Mammary epithelial cell (primary cell): ENCODE measurements around the gene CDKN3.

Experiments
- EZH2 ChIP-seq: IDR thresholded peaks from 2 replicates; pipeline ENCODE4 v1.6.1; 2012; ENCODE audit warnings: low read length, inconsistent platforms, borderline replicate concordance
- TF ChIP-seq, protein P1 (sequence below), 2 donors: IDR thresholded peaks in 1 of 2; conservative IDR thresholded peaks in 1 of 2; 2 replicates each; pipeline ENCODE4 v1.5.1; 2011 to 2012; ENCODE audit warnings: inconsistent platforms in 2 of 2, low read length in 2 of 2, mild to moderate bottlenecking in 2 of 2, control low read depth in 1 of 2, low read depth in 1 of 2; ENCODE audit not compliant: insufficient read depth in 1 of 2; ENCODE audit errors: extremely low read depth in 1 of 2

DNA sequence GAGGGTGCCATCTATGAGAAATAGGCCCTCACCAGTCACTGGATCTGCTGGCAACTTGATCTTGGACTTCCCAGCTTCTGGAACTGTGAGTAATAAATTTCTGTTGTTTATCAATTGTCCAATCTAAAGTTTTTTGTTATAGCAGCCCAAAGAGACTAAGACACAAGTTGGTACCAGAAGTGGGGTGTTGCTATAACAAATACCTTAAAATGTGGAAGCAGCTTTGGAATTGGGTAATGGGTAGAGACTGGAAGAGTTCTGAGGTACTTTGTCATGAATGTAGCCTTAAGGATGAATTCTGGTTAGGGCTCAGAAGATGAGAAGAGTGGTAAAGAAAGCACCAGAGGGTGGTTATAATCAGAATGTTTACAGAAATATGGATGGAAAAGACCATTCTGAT is 70.5 kb downstream of the CDKN3 start:
- TF ChIP-seq, protein P1, sequence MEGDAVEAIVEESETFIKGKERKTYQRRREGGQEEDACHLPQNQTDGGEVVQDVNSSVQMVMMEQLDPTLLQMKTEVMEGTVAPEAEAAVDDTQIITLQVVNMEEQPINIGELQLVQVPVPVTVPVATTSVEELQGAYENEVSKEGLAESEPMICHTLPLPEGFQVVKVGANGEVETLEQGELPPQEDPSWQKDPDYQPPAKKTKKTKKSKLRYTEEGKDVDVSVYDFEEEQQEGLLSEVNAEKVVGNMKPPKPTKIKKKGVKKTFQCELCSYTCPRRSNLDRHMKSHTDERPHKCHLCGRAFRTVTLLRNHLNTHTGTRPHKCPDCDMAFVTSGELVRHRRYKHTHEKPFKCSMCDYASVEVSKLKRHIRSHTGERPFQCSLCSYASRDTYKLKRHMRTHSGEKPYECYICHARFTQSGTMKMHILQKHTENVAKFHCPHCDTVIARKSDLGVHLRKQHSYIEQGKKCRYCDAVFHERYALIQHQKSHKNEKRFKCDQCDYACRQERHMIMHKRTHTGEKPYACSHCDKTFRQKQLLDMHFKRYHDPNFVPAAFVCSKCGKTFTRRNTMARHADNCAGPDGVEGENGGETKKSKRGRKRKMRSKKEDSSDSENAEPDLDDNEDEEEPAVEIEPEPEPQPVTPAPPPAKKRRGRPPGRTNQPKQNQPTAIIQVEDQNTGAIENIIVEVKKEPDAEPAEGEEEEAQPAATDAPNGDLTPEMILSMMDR (conservative IDR thresholded peaks at IDR 0.05 in 1 of 2, IDR thresholded peaks at IDR 0.05 in 1 of 2; ENCODE audit: extremely low read depth in 1 of 2, insufficient read depth in 1 of 2, low read depth in 1 of 2, low read length in 2 of 2): no peak
- TF ChIP-seq EZH2: no peak
